ENCODE results near the gene ADAMTS17. TPM values are rescaled to one million over a fixed set of nuclear protein-coding genes. Genes with fewer than 3 reads are reported as not detected.
A peak's percentile ranks its signal among the peaks of the same experiment; 100 is the strongest.

ADAMTS17 gene
- total RNA-seq, 1 experiment from 2014 or later, result 4.2 TPM

GRCh38 chr15:99969261-99969920 lies 372.4 kb downstream of the ADAMTS17 start (continued):
- no peak for TF ChIP-seq ZFX (IDR thresholded peaks at IDR 0.05)
- TF ChIP-seq, protein P1, sequence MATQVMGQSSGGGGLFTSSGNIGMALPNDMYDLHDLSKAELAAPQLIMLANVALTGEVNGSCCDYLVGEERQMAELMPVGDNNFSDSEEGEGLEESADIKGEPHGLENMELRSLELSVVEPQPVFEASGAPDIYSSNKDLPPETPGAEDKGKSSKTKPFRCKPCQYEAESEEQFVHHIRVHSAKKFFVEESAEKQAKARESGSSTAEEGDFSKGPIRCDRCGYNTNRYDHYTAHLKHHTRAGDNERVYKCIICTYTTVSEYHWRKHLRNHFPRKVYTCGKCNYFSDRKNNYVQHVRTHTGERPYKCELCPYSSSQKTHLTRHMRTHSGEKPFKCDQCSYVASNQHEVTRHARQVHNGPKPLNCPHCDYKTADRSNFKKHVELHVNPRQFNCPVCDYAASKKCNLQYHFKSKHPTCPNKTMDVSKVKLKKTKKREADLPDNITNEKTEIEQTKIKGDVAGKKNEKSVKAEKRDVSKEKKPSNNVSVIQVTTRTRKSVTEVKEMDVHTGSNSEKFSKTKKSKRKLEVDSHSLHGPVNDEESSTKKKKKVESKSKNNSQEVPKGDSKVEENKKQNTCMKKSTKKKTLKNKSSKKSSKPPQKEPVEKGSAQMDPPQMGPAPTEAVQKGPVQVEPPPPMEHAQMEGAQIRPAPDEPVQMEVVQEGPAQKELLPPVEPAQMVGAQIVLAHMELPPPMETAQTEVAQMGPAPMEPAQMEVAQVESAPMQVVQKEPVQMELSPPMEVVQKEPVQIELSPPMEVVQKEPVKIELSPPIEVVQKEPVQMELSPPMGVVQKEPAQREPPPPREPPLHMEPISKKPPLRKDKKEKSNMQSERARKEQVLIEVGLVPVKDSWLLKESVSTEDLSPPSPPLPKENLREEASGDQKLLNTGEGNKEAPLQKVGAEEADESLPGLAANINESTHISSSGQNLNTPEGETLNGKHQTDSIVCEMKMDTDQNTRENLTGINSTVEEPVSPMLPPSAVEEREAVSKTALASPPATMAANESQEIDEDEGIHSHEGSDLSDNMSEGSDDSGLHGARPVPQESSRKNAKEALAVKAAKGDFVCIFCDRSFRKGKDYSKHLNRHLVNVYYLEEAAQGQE (IDR thresholded peaks at IDR 0.05; ENCODE audit: low read depth), result no peak
- no peak for TF ChIP-seq ELF1 (IDR thresholded peaks at IDR 0.05; ENCODE audit: borderline replicate concordance, low read depth)
- no peak for TF ChIP-seq SRF (IDR thresholded peaks at IDR 0.05; ENCODE audit: low read depth)
- TF ChIP-seq TCF7L2 (IDR thresholded peaks at IDR 0.05; ENCODE audit: borderline replicate concordance, extremely low read depth, insufficient read depth, insufficient read length), result no peak
- no peak for TF ChIP-seq POLR2AphosphoS5 (IDR thresholded peaks at IDR 0.05; ENCODE audit: low read depth, low read length)

GRCh38 chr15:99967841-99968371 lies 373.9 kb downstream of the ADAMTS17 start:
- H3K4me1 ChIP-seq (ENCODE audit: control insufficient read depth in 1 of 2, insufficient read depth in 2 of 2, low read length in 2 of 2), result no peaks in the 10 kb centered on the region
- no peak for DNase-seq (ENCODE audit: low read depth, low spot score)
- BruUV-seq (replicated peaks), result no TSS peak
- no peaks in the 10 kb centered on the region for H4K20me1 ChIP-seq (ENCODE audit: insufficient read depth)
- H3K36me3 ChIP-seq (ENCODE audit: control insufficient read depth in 1 of 2, insufficient read depth in 2 of 2, low read length in 2 of 2), result no peaks in the 10 kb centered on the region
- H3K4me2 ChIP-seq (ENCODE audit: low read length), result no peak overlapping the region
- no peaks in the 10 kb centered on the region for H3K9me3 ChIP-seq (ENCODE audit: control insufficient read depth in 1 of 2, insufficient read depth in 1 of 2, low read depth in 1 of 2, low read length in 2 of 2)
- ChIA-PET CTCF (no interaction called here), RAD21 (ENCODE audit: low non-redundant PET in 1 of 2, low total read pairs in 2 of 2, uncharacterized antibody in 2 of 2, unreplicated experiment in 2 of 2) (no interaction called here), POLR2A (no interaction called here)
- TF ChIP-seq RAD21 (IDR thresholded peaks at IDR 0.05; ENCODE audit: low read depth), result no peak
- TF ChIP-seq MAX (IDR thresholded peaks at IDR 0.05), result 0 out of 2 replicates have a peak, but pooled peaks have one; percentile 16
- H3K9me2 ChIP-seq (ENCODE audit: insufficient read depth), result no peaks in the 10 kb centered on the region
- H3K4me3 ChIP-seq (replicated peaks in 1 of 2; ENCODE audit: low read depth in 1 of 2, low read length in 2 of 2), result no peak overlapping the region
- no peak overlapping the region for H2AFZ ChIP-seq (ENCODE audit: low read depth, low read length, poor library complexity, severe bottlenecking)
- intact Hi-C loops (cut with micrococcal nuclease), result no loop called here
- no peaks in the 10 kb centered on the region for H3K27me3 ChIP-seq (ENCODE audit: insufficient read depth, low read length)
- ATAC-seq, result no peak; the same call in 1 of the 2 replicates
- no peak overlapping the region for H3K27ac ChIP-seq (ENCODE audit: low read depth, low read length)
- H3K9ac ChIP-seq (ENCODE audit: low read length), result no peak overlapping the region
- H3K79me2 ChIP-seq (ENCODE audit: insufficient read depth, low read length), result no peaks in the 10 kb centered on the region

All from HCT116 (cell line).